ENCODE measurements around the gene LSR. TPM values are rescaled to one million over a fixed set of nuclear protein-coding genes. Genes with fewer than 3 reads are reported as not detected.

Gene LSR
- total RNA-seq, 4 donors from 2014 or later = 67.4 to 105 (median 80.8) TPM

- no peaks in the 10 kb centered on the region for H3K27me3 ChIP-seq
- no peaks in the 10 kb centered on the region for H3K9me3 ChIP-seq
- WGBS = 86% methylated on average over 6 of the region's 6 CpGs
- no peak overlapping the region for H3K4me3 ChIP-seq
- DNase-seq (ENCODE audit: low spot score in 2 of 2) = peak in 1 of 2 donors; percentile 44
- no peak for TF ChIP-seq POLR2A (IDR thresholded peaks at IDR 0.05)
- TF ChIP-seq, protein P1, sequence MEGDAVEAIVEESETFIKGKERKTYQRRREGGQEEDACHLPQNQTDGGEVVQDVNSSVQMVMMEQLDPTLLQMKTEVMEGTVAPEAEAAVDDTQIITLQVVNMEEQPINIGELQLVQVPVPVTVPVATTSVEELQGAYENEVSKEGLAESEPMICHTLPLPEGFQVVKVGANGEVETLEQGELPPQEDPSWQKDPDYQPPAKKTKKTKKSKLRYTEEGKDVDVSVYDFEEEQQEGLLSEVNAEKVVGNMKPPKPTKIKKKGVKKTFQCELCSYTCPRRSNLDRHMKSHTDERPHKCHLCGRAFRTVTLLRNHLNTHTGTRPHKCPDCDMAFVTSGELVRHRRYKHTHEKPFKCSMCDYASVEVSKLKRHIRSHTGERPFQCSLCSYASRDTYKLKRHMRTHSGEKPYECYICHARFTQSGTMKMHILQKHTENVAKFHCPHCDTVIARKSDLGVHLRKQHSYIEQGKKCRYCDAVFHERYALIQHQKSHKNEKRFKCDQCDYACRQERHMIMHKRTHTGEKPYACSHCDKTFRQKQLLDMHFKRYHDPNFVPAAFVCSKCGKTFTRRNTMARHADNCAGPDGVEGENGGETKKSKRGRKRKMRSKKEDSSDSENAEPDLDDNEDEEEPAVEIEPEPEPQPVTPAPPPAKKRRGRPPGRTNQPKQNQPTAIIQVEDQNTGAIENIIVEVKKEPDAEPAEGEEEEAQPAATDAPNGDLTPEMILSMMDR (IDR thresholded peaks at IDR 0.05) = no peak
- TF ChIP-seq POLR2AphosphoS5 (IDR thresholded peaks at IDR 0.05) = no peak
- TF ChIP-seq EP300 (IDR thresholded peaks at IDR 0.05) = no peak
- no peak overlapping the region for H3K27ac ChIP-seq
- H3K36me3 ChIP-seq = no peaks in the 10 kb centered on the region
- H3K4me1 ChIP-seq = peaks cover 28% of the 10 kb centered on the region
Measured at GRCh38 chr19:35225951-35226350, 22.9 kb upstream of the LSR start.

GRCh38 chr19:35226748-35227147 lies 22.1 kb upstream of the LSR start:
- Histone ChIP-seq H3K27me3 (no peaks in the 10 kb centered on the region), H3K4me3 (no peak overlapping the region), H3K36me3 (no peaks in the 10 kb centered on the region), H3K4me1 (peaks cover 28% of the 10 kb centered on the region), H3K9me3 (no peaks in the 10 kb centered on the region), H3K27ac (no peak overlapping the region)
- WGBS = 72% methylated on average over 5 of the region's 5 CpGs
- no peak for TF ChIP-seq EP300 (IDR thresholded peaks at IDR 0.05)
- TF ChIP-seq POLR2AphosphoS5 (IDR thresholded peaks at IDR 0.05) = no peak
- TF ChIP-seq, protein P1 (IDR thresholded peaks at IDR 0.05) = no peak
- TF ChIP-seq POLR2A (IDR thresholded peaks at IDR 0.05) = no peak
- DNase-seq (ENCODE audit: low spot score in 2 of 2) = peak in 1 of 2 donors; percentile 40

- 90% methylated on average over 13 of the region's 14 CpGs for WGBS
Measured at GRCh38 chr19:35228177-35228930, 20.4 kb upstream of the LSR start, which contains the start of gene FAM187B. TSS of gene FAM187B (minus strand) at chr19:35228739. CDS start at chr19:35228680, 59 bp downstream.

GRCh38 chr19:35229601-35230000 lies 19.2 kb upstream of the LSR start:
- Histone ChIP-seq H3K27me3 (no peaks in the 10 kb centered on the region), H3K4me3 (no peak overlapping the region), H3K27ac (no peak overlapping the region), H3K4me1 (peaks cover 19% of the 10 kb centered on the region), H3K9me3 (no peaks in the 10 kb centered on the region), H3K36me3 (no peaks in the 10 kb centered on the region)
- no peak for TF ChIP-seq POLR2AphosphoS5 (IDR thresholded peaks at IDR 0.05)
- no peak for TF ChIP-seq POLR2A (IDR thresholded peaks at IDR 0.05)
- TF ChIP-seq EP300 (IDR thresholded peaks at IDR 0.05) = no peak
- TF ChIP-seq, protein P1 (IDR thresholded peaks at IDR 0.05) = no peak
- WGBS = 96% methylated on average over 8 of the region's 8 CpGs
- peak in 1 of 2 donors; percentile 44 for DNase-seq (ENCODE audit: low spot score in 2 of 2)

More at GRCh38 chr19:35228177-35228930, 20.4 kb upstream of the LSR start, which contains the start of gene FAM187B:
- Histone ChIP-seq H3K4me1 (peaks cover 28% of the 10 kb centered on the region), H3K27ac (no peak within 1 kb of the TSS), H3K4me3 (no peak within 1 kb of the TSS), H3K36me3 (no peaks in the 10 kb centered on the region), H3K27me3 (no peaks in the 10 kb centered on the region), H3K9me3 (no peaks in the 10 kb centered on the region)
- peak in 1 of 2 donors; percentile 70 for DNase-seq (ENCODE audit: low spot score in 2 of 2)
- TF ChIP-seq POLR2AphosphoS5 (IDR thresholded peaks at IDR 0.05) (no peak), EP300 (IDR thresholded peaks at IDR 0.05) (no peak), POLR2A (IDR thresholded peaks at IDR 0.05) (no peak)
- TF ChIP-seq, protein P1 (IDR thresholded peaks at IDR 0.05) = no peak

GRCh38 chr19:35231956-35232645 lies 16.7 kb upstream of the LSR start:
- no peaks in the 10 kb centered on the region for H3K27me3 ChIP-seq
- H3K36me3 ChIP-seq = no peaks in the 10 kb centered on the region
- H3K4me1 ChIP-seq = no peaks in the 10 kb centered on the region
- H3K27ac ChIP-seq = no peak overlapping the region
- no peak for TF ChIP-seq POLR2AphosphoS5 (IDR thresholded peaks at IDR 0.05)
- TF ChIP-seq, protein P1 (IDR thresholded peaks at IDR 0.05) = no peak
- no peak for TF ChIP-seq POLR2A (IDR thresholded peaks at IDR 0.05)
- no peak for TF ChIP-seq EP300 (IDR thresholded peaks at IDR 0.05)
- DNase-seq (ENCODE audit: low spot score in 2 of 2) = peak in 1 of 2 donors; percentile 34
- H3K4me3 ChIP-seq = no peak overlapping the region
- no peaks in the 10 kb centered on the region for H3K9me3 ChIP-seq
- 88% methylated on average over 8 of the region's 14 CpGs for WGBS

Measured in suprapubic skin (tissue), 4 donors.